K562 (cell line): Measurements from ENCODE around the gene ATCAY.
"Not testable (repeated sequence)": the region's sequence is repeated elsewhere in the genome, so short reads cannot be mapped to it uniquely, and the experiment has no call there.

ENCODE experiments used
- CREB5 ChIP-seq: fragments of 250-450 bp; sonication (Bioruptor Pico); IDR thresholded peaks from 2 replicates; pipeline ENCODE4 v1.5.0; 2020; ENCODE audit warnings: mild to moderate bottlenecking
- POLR2A ChIP-seq: fragments of 450-650 bp; conservative IDR thresholded peaks from 2 replicates; pipeline ENCODE4 v1.6.1; 2016
- TF ChIP-seq, protein P1 (sequence below), 2 experiments: fragments of 450-650 bp; IDR thresholded peaks; 2 replicates each; pipeline ENCODE4 v1.6.1; 2016; ENCODE audit warnings: mild to moderate bottlenecking in 2 of 2, borderline replicate concordance in 1 of 2, low read depth in 1 of 2, moderate library complexity in 1 of 2

DNA sequence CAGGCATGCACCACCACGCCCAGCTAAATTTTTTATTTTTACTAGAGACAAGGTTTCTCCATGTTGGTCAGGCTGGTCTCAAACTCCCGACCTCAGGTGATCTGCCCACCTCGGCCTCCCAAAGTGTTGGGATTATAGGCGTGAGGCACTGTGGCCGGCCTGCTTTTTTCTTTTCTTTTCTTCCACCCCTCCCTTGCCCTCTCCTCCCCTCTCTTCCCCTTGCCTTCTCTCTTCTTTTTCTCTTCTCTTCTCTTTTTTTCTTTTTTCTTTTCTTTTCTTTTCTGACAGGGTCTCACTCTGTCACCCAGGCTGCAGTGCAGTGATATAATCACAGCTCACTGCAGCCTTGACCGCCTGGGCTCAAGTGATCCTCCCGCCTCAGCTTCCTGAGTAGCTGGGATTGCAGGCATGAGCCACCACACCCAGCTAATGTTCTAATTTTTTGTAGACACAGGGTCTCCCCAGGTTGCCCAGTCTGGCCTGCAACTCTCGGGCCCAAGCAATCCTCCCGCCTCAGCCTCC is 72.3 kb downstream of the ATCAY start:
- TF ChIP-seq CREB5, POLR2A: not testable (repeated sequence)
- TF ChIP-seq, protein P1, sequence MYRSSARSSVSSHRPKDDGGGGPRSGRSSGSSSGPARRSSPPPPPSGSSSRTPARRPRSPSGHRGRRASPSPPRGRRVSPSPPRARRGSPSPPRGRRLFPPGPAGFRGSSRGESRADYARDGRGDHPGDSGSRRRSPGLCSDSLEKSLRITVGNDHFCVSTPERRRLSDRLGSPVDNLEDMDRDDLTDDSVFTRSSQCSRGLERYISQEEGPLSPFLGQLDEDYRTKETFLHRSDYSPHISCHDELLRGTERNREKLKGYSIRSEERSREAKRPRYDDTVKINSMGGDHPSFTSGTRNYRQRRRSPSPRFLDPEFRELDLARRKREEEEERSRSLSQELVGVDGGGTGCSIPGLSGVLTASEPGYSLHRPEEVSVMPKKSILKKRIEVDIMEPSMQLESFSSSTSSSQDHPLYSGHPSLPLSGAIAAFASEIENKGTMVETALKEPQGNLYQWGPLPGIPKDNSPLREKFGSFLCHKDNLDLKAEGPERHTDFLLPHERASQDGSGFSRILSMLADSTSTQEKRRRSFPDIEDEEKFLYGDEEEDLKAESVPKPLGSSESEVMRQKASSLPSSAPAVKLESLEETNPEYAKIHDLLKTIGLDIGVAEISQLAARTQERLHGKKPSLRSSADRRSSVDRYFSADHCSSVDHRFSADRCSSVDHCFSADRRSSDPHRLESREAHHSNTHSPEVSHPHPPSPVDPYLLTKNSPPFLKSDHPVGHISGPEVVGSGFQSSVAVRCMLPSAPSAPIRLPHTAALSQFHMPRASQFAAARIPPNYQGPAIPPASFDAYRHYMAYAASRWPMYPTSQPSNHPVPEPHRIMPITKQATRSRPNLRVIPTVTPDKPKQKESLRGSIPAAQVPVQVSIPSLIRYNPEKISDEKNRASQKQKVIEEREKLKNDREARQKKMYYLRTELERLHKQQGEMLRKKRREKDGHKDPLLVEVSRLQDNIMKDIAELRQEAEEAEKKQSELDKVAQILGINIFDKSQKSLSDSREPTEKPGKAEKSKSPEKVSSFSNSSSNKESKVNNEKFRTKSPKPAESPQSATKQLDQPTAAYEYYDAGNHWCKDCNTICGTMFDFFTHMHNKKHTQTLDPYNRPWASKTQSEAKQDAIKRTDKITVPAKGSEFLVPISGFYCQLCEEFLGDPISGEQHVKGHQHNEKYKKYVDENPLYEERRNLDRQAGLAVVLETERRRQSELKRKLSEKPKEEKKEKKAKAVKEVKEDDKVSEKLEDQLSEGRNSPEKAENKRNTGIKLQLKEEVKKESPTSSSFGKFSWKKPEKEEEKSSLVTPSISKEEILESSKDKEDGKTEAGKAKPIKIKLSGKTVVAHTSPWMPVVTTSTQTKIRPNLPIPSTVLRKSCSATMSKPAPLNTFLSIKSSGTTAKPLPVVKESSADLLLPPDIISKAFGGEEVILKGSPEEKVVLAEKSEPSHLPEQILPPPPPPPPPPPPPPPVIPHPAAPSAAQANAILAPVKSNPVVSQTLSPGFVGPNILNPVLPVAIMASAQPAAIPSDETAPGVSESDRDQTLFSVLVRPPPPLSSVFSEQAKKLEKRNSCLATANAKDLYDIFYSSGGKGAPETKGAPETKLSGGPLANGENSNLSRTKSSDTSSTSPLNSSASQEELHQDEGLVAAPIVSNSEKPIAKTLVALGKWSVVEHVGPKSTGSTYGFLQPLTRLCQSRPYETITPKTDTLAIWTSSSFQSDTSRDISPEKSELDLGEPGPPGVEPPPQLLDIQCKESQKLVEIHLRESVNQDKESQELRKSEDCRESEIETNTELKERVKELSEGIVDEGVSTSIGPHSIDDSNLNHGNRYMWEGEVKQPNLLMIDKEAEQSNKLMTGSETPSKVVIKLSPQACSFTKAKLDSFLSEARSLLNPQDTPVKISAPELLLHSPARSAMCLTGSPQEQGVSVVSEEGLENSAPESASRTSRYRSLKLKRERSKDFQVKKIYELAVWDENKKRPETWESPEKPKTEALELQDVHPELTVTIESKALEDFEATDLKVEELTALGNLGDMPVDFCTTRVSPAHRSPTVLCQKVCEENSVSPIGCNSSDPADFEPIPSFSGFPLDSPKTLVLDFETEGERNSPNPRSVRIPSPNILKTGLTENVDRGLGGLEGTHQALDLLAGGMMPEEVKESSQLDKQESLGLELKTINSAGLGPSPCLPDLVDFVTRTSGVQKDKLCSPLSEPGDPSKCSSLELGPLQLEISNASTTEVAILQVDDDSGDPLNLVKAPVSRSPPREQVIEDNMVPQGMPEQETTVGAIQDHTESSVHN (IDR thresholded peaks at IDR 0.05; ENCODE audit: borderline replicate concordance in 1 of 2, low read depth in 1 of 2): not testable (repeated sequence)
